Vagina (tissue), 2 donors: ENCODE measurements around the gene MSI2. TPM values are rescaled to one million over a fixed set of nuclear protein-coding genes. Genes with fewer than 3 reads are reported as not detected.

Source experiments
- DNase-seq, 2 donors: peaks; one replicate each; pipeline ENCODE4 v3.0.0-alpha.2; 2017; ENCODE audit errors: extremely low spot score in 2 of 2
- H3K27ac ChIP-seq: fragments of 200-600 bp; sonication (generic); one replicate; pipeline ENCODE4 v1.5.1; 2019
- H3K27me3 ChIP-seq: fragments of 200-600 bp; sonication (generic); one replicate; pipeline ENCODE4 v1.5.1; 2019
- H3K36me3 ChIP-seq, 2 donors: fragments of 200-600 bp; sonication (generic); one replicate each; pipeline ENCODE4 v1.5.1; 2017 to 2019
- H3K4me1 ChIP-seq: fragments of 200-600 bp; sonication (generic); one replicate; pipeline ENCODE4 v1.5.1; 2019
- H3K4me3 ChIP-seq, 2 donors: fragments of 200-600 bp; sonication (generic); 1 replicate in 1 of 2; 2 replicates in 1 of 2; pipeline ENCODE4 v1.5.1; 2016 to 2019
- H3K9me3 ChIP-seq: fragments of 200-600 bp; sonication (generic); one replicate; pipeline ENCODE4 v1.5.1; 2019
- POLR2A ChIP-seq, 2 donors: fragments of 450-650 bp; IDR thresholded peaks; one replicate each; pipeline ENCODE4 v1.6.1; 2017; ENCODE audit warnings: antibody characterized with exemption in 2 of 2, mild to moderate bottlenecking in 2 of 2, moderate library complexity in 2 of 2
- POLR2AphosphoS5 ChIP-seq, 2 donors: sonication (generic); formaldehyde crosslinking; IDR thresholded peaks; one replicate each; pipeline ENCODE4 v1.9.0; 2017; ENCODE audit warnings: antibody characterized with exemption in 2 of 2, mild to moderate bottlenecking in 2 of 2, low read depth in 1 of 2; ENCODE audit not compliant: insufficient read depth in 1 of 2
- intact Hi-C: fragments of 100-400 bp; cut with DNase I; formaldehyde crosslinking; loops from one replicate; pipeline ENCODE4 v1.15.1; 2023
- total RNA-seq: library from RNA; depleted of rRNA; stranded (reverse); fragments of >200 nt; gene quantifications from one replicate; pipeline ENCODE4 v1.2.3, GENCODE V29; 2016
- TF ChIP-seq, protein P1 (sequence below), 3 experiments: fragments of 450-650 bp in 2 of 3; fragments of 200-600 bp in 1 of 3; sonication (generic) in 1 of 3; IDR thresholded peaks; one replicate each; pipeline ENCODE4 v1.5.1; 2017 to 2019; ENCODE audit warnings: antibody characterized with exemption in 3 of 3, mild to moderate bottlenecking in 2 of 3, moderate library complexity in 2 of 3

Gene MSI2
- total RNA-seq, 1 donor from 2014 or later, result 27.3 TPM

- Histone ChIP-seq H3K36me3 (no peaks in the 10 kb centered on the region), H3K27ac (no peak overlapping the region), H3K4me1 (peaks cover 12% of the 10 kb centered on the region), H3K4me3 (no peak overlapping the region), H3K9me3 (no peaks in the 10 kb centered on the region), H3K27me3 (no peaks in the 10 kb centered on the region)
- TF ChIP-seq POLR2A (IDR thresholded peaks at IDR 0.05) (no peak), POLR2AphosphoS5 (IDR thresholded peaks at IDR 0.05; ENCODE audit: insufficient read depth in 1 of 2, low read depth in 1 of 2) (no peak)
- TF ChIP-seq, protein P1, sequence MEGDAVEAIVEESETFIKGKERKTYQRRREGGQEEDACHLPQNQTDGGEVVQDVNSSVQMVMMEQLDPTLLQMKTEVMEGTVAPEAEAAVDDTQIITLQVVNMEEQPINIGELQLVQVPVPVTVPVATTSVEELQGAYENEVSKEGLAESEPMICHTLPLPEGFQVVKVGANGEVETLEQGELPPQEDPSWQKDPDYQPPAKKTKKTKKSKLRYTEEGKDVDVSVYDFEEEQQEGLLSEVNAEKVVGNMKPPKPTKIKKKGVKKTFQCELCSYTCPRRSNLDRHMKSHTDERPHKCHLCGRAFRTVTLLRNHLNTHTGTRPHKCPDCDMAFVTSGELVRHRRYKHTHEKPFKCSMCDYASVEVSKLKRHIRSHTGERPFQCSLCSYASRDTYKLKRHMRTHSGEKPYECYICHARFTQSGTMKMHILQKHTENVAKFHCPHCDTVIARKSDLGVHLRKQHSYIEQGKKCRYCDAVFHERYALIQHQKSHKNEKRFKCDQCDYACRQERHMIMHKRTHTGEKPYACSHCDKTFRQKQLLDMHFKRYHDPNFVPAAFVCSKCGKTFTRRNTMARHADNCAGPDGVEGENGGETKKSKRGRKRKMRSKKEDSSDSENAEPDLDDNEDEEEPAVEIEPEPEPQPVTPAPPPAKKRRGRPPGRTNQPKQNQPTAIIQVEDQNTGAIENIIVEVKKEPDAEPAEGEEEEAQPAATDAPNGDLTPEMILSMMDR (IDR thresholded peaks at IDR 0.05), result no peak
- no peak for DNase-seq
- intact Hi-C loops, result no loop called here
These were observed 303.5 kb downstream of the MSI2 start for GRCh38 chr17:57559634-57560318.

DNA sequence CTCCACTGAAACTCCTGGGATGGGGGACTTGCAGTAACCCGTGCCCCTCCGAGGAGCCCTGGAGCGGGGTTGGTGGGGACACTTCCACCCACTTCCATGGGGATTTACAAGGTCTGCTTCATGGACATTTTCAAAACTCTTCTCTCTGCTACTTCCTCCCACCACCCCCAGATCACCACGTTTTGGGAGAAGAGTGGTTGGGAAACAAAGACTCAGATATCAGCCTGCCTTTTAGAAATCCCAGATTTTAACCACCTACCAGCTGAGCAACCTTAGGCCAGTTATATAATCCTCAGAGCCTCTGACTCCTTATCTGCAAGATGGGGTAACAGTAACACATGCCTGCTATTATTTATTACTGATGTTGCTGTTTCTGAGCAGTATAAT is 304.0 kb downstream of the MSI2 start:
- H3K9me3 ChIP-seq, result no peaks in the 10 kb centered on the region
- TF ChIP-seq POLR2A (IDR thresholded peaks at IDR 0.05), result no peak
- TF ChIP-seq, protein P1 (IDR thresholded peaks at IDR 0.05), result no peak
- no peak for TF ChIP-seq POLR2AphosphoS5 (IDR thresholded peaks at IDR 0.05; ENCODE audit: insufficient read depth in 1 of 2, low read depth in 1 of 2)
- no peaks in the 10 kb centered on the region for H3K36me3 ChIP-seq
- H3K27ac ChIP-seq, result no peak overlapping the region
- no peak overlapping the region for H3K4me3 ChIP-seq
- peaks cover 12% of the 10 kb centered on the region for H3K4me1 ChIP-seq
- H3K27me3 ChIP-seq, result no peaks in the 10 kb centered on the region
- intact Hi-C loops, result no loop called here
- DNase-seq, result no peak

DNA sequence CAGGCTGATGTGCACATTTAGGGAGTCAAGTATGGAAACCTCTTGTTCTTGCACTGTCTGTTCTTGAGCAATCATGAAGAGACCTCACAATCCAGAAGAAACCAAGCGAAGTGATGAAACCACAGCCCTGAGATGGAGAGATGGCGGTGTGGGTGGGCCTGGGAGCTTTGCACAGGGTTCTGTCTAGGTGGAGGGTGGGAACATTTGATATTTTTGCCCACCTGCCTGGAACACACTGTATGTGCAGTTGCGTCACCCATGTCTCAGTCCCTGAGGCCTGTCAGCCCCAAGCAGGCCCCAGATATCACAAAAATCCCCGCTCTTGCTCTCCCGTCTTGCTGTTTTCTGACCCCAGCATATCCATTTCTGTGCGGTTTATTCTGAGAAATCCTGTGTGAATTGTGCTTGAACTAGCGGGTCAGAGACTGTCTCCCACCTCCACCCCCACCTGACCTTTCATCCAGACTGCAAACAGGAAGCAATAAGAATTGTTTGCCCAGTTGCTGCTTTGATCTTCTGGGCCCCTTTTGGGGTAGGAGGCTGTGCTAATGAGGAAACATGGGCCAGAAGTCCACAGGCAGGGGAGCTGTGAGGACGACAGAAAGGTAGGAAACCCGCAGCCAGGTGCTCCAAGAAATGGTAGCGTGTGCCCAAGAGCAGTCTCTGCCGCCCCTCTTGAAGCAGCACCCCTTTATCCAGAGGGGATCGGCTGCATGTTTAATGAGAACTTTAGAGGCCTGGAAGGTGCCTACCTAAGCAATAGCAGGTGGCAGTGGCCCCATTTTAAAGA is 304.9 kb downstream of the MSI2 start:
- H3K4me3 ChIP-seq, result no peak overlapping the region
- H3K4me1 ChIP-seq, result peaks cover 12% of the 10 kb centered on the region
- no peaks in the 10 kb centered on the region for H3K27me3 ChIP-seq
- no peaks in the 10 kb centered on the region for H3K9me3 ChIP-seq
- no peak for DNase-seq
- H3K36me3 ChIP-seq, result no peaks in the 10 kb centered on the region
- no peak overlapping the region for H3K27ac ChIP-seq
- intact Hi-C loops, result no loop called here
- no peak for TF ChIP-seq POLR2A (IDR thresholded peaks at IDR 0.05)
- TF ChIP-seq, protein P1 (IDR thresholded peaks at IDR 0.05), result no peak
- TF ChIP-seq POLR2AphosphoS5 (IDR thresholded peaks at IDR 0.05; ENCODE audit: insufficient read depth in 1 of 2, low read depth in 1 of 2), result no peak

DNA sequence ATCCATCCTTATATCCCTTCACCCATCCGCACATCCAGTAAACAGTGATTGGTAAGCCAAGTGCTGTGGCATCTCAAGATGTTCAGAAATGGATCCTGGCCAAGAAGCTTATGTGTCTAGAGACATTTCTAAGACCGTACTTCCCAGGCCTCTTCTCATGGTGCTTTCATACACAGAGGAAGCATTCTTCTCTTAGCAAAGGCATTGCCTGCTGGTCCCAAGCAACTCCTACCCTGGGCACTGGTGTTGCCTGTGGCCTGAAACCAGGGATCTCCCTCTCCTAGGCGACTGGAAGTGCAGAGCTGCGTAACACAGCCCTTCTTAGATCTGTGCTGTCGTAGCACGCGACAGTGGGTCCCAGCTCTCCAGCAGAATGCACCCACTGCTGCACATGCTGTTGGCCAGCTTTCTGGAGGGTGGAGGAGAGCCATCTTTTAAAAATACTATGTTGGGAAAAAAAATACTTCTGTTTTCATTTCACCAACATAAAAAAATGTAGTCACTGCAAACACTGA is 305.9 kb downstream of the MSI2 start:
- intact Hi-C loops, result no loop called here
- H3K4me3 ChIP-seq, result no peak overlapping the region
- no peaks in the 10 kb centered on the region for H3K9me3 ChIP-seq
- no peak overlapping the region for H3K27ac ChIP-seq
- H3K36me3 ChIP-seq, result no peaks in the 10 kb centered on the region
- H3K4me1 ChIP-seq, result peaks cover 9% of the 10 kb centered on the region
- no peaks in the 10 kb centered on the region for H3K27me3 ChIP-seq
- TF ChIP-seq POLR2A (IDR thresholded peaks at IDR 0.05) (no peak), POLR2AphosphoS5 (IDR thresholded peaks at IDR 0.05; ENCODE audit: insufficient read depth in 1 of 2, low read depth in 1 of 2) (no peak)
- TF ChIP-seq, protein P1 (IDR thresholded peaks at IDR 0.05), result no peak
- no peak for DNase-seq

GRCh38 chr17:57563958-57564357 is 307.6 kb downstream of the MSI2 start:
- Histone ChIP-seq H3K27me3 (no peaks in the 10 kb centered on the region), H3K27ac (no peak overlapping the region), H3K4me1 (no peaks in the 10 kb centered on the region), H3K36me3 (no peaks in the 10 kb centered on the region), H3K9me3 (no peaks in the 10 kb centered on the region), H3K4me3 (no peak overlapping the region)
- TF ChIP-seq POLR2AphosphoS5 (IDR thresholded peaks at IDR 0.05; ENCODE audit: insufficient read depth in 1 of 2, low read depth in 1 of 2), result no peak
- TF ChIP-seq, protein P1 (IDR thresholded peaks at IDR 0.05), result no peak
- no peak for TF ChIP-seq POLR2A (IDR thresholded peaks at IDR 0.05)
- intact Hi-C loops, result no loop called here
- DNase-seq, result no peak
